ENCODE results near the gene CLMN.

GRCh38 chr14:95167177-95167576, 152.5 kb downstream of the CLMN start:
- TF ChIP-seq NBN (IDR thresholded peaks at IDR 0.05): no peak
- no peak for TF ChIP-seq BRCA1 (IDR thresholded peaks at IDR 0.05; ENCODE audit: low read depth, low read length)
- TF ChIP-seq POLR2A (IDR thresholded peaks at IDR 0.05; ENCODE audit: low read depth, low read length): no peak
- TF ChIP-seq CEBPB (IDR thresholded peaks at IDR 0.05; ENCODE audit: borderline replicate concordance in 1 of 2, low read depth in 2 of 2, low read length in 2 of 2): no peak
- TF ChIP-seq SUPT20H (IDR thresholded peaks at IDR 0.05; ENCODE audit: borderline replicate concordance, control insufficient read depth, low read depth, low read length): no peak
- no peak for TF ChIP-seq CTCF (IDR thresholded peaks at IDR 0.05 in 2 of 3, conservative IDR thresholded peaks at IDR 0.05 in 1 of 3; ENCODE audit: control insufficient read depth in 2 of 3, extremely low read depth in 1 of 3, insufficient read depth in 1 of 3, low read depth in 3 of 3, low read length in 3 of 3)
- TF ChIP-seq, protein P1, sequence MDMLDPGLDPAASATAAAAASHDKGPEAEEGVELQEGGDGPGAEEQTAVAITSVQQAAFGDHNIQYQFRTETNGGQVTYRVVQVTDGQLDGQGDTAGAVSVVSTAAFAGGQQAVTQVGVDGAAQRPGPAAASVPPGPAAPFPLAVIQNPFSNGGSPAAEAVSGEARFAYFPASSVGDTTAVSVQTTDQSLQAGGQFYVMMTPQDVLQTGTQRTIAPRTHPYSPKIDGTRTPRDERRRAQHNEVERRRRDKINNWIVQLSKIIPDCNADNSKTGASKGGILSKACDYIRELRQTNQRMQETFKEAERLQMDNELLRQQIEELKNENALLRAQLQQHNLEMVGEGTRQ (IDR thresholded peaks at IDR 0.05; ENCODE audit: borderline replicate concordance, low read depth, low read length): no peak

Data from GM12878 (cell line).